GM19397 (cell line): ENCODE results near the gene ZBTB20.
A peak's percentile ranks its signal among the peaks of the same experiment; 100 is the strongest.

Source experiments
- ATAC-seq: cut with Tn5 transposase; IDR thresholded peaks from one replicate; pipeline ENCODE4 v1.9.1; 2021; ENCODE audit warnings: mild to moderate bottlenecking, moderate library complexity; ENCODE audit not compliant: unreplicated experiment

ZBTB20 gene

DNA sequence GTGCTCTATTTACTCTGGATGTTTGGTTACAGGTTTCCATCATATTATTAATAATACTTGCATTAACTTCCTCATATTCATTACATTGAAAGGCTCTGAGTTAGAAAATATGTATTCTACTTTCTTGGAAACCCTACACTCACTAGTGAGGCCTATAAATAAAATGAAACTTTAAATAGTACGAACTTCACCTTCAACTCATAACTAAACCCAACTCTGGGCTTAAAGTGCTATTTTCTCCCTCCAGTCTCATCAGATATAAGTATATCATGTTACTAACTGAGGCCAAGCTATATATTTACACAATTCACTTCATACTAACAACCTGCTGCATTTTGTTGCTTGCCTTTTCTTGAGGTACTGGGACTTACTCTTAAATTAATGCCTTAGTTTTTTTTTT, 546.5 kb downstream of the ZBTB20 start:
- no peak for ATAC-seq

DNA sequence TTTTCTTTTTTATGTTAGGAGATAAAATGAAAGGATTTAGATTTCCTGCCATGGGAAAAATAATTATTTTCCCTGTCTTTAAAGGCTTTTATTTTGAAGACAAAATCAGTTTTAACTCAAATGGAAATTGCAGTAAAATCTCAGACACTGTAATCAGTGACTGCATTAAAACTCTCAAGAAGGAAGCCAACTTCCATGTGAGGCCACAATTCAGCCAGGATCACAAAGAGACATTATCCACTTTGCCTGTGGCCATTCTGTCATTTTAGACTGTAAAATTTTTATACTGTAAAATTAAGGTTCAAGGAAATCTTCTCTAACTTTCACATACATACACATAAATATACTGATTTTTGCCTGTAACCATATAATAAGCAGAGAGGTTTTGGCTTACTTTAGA, 549.2 kb downstream of the ZBTB20 start:
- ATAC-seq: no peak

DNA sequence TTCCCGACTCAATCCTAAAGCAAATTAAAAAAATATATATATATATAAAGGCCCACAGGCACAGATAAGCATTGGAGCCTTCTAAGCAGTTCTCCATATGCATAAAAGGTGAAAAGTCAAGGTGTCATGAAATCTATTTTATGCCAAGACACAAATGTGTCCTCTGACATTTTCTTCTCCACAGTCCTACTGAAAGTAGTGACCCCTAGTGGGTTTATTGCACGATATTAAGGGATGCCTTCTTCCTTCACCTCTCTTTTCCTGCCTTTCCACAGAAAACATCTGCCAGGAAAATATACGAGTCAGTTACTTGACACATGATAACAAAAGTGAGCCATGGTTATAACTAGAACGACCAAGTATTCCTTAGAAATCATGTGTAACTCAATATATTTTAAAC, 550.1 kb downstream of the ZBTB20 start:
- ATAC-seq: no peak

DNA sequence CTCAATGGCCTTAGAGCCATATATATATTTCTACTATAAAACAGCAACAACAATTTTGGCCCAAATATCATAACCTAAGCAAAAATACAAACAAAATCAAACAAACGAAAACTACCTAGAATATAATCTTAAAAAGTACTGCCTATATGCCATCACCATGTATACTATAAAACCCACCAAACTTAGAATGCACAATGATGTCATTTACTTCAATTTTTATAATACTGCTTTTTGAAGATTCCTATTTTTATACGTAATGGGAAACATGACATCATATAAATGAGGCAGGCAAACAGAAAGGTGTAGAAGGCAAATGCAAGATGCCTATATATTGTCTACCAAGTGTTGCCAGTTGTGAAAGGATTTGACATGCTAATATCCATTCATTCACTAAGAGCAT, 550.9 kb downstream of the ZBTB20 start:
- no peak for ATAC-seq

DNA sequence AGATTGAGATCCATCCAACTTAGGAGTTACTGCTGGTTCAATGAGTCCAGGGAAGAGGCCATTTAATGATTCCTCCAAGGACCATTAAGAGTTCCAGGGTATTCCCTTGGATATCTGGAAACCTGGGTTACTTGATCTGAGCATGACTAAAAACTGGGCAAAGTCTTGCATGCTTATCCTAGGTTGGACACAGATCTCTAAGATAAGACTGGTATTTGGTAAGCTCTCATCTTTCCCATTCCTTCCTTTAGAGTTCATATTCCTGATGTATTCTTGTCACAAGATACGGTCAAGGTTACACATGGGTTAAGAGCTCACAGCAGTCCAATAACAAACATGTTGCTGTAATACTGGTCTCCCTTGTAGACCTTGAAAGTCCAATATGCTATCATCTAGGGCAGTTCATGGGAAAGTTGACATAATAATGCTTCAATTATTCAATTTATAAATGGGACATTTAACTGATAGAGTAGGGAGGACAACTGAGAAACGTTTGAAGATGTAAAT, 551.5 kb downstream of the ZBTB20 start:
- ATAC-seq: no peak

DNA sequence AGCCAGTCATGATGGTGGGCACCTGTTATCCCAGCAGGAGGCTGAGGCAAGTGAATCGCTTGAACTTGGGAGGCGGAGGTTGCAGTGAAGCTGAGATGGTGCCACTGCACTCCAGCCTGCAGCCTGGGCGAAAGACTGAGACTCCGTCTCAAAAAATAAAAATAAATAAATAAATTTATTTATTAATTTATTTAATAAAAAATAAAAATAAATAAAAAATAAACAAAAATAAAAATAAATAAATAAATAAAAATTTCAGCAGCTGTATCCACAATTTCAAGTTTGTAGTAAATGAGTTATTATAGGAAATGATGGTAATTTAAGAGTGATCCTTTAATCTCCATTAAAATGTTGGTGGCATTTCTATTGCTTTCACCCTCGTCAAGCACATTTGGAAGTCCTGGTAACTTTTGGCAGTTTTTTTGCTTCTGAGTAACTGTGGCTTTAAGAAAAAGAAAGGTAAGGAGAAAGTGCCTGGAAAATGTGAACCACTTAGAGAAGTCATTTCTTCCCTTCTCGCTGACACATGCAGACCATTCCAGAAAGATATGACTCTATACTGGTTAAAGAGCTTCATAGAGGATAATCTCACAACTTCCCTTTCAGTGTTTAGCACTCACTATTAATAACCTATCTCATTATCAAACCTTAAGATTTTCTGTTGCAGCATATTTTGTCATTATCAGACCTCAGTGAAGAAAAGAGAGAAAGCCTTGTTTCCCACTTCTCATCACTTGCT, 556.6 kb downstream of the ZBTB20 start:
- no peak for ATAC-seq

DNA sequence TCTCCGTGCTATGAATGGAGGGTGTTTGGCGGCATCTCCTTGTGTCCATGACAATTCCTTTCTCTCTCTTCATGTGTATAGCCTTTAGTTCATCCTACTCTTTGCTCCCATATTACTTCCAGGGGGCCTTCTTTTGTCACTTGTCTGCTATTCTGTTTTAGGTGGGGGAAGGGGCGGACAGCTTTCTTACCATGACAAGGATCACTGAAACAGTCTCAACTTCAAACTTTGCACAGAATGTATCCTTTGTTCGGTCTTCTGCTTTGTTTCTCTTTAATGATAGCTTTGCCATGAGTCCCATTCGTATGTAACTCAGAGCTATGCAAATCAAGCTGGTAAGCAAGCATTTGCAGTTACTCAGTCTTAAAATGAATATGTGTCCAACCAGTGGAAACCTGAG, 559.1 kb downstream of the ZBTB20 start:
- no peak for ATAC-seq

DNA sequence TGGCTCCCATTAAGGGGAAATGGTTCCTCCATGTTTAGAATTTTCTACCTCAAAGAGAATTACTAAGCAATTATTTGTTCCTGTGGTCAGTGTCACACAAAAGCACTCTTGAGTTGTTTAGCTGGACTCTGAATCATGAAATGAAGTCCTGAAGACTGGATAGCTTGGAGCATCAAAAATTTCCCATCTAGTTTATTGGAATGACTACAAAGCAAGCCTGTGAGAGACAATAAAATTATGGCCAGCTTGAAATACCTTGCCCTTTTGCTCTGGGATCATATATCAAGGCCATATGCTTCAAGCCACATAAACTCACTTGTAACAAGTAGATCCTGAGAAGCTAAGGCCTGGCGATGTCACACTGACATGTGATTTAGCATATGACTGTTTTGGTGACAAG, 561.0 kb downstream of the ZBTB20 start:
- no peak for ATAC-seq

DNA sequence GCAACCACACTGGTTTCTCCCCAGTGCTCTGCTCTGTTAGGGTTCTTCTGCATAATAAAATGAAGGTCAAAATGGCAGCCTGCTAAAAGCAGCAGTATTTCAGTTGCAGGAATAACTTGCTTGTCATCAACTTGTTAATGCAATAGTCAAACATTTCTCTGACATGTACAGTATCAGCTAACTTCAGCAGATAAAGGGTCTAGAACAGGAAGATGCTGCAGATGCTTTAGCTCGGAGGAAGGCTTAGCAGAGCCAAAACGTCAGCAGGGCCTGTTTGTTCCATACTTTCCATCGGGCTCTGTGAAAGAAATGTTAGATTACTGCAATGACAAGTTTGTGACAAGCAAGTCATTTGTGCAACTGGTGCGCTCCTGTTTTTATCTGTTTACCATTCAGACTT, 561.4 kb downstream of the ZBTB20 start:
- ATAC-seq: no peak

DNA sequence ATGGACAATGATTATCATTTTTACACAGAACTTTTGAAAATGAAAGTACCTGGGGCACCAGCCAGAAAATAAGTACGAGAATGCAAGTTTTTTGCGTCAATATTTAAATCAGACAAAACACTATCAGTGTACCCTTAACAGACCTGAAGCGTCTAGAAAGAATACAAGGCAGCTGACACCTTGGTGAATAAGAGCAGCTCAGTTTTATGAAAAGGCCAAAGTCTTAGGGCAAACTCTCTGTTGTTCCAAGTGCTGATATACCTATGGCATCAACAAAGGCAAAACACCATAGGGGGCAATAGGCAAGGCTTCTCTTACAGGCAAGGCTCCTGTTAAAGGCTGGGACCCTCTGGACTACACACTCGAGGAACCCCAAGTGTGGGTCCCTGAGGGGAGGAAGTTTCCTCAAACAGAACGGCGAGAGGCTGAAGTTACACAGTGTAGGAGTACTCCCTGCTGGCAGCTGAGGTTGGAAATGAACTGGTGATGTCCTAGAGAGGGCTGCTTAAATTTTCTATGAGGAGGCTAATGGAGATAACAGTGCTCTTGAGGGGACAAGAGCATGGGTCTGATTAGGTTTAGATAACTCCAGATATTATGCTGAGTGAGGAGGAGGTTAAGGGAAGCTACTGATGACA, 562.2 kb downstream of the ZBTB20 start:
- ATAC-seq: no peak

DNA sequence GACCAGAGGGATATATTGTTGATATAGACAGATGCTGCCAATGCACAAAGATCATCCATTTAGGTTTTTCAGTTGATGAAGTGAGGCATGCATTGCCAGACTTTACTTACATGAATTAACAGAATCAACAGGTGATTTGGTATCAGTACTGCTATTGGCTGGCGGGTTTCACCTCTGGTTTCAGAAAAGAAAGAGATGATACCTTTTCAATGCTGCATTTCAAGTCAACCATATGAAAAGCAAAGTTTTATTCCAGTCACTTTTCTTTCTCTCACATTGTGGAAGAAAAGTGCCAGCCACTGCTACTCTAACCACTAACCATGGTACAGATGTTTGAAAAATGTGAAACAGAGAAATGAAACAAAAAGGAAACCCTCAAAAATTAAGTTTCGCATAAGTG, 564.2 kb downstream of the ZBTB20 start:
- peak; percentile 82 for ATAC-seq

DNA sequence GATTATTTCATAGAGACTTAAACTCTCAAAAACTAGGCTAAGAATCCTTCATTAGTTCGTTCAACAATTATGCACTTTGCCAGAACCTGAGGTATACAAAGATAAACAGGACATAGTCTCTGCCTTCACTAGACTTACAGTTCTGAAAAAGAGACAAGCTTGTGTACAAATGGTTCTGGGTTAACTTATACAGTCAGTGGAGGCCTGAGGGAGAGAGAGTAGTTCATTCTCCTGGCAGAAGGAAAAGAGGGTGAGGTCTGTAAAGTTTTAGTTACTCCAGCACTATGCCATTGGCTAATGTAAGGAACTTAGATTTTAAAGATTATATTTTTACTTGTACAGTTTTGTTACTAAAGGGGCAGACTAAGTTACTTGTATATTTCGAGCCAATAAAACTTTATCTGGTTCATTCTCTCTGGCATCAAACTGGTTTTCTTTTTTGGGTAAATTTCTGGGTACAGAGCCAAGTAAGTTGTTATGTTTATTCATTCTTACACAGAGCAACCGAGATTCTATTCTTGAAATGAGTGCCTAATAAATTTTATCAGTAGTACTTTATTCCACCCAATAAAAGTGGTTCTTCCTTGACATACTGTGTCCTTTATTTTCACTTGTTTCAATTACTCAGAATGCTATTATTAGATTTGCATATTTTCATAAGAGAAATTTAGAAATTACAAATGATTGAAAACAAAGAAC, 574.6 kb downstream of the ZBTB20 start:
- no peak for ATAC-seq

DNA sequence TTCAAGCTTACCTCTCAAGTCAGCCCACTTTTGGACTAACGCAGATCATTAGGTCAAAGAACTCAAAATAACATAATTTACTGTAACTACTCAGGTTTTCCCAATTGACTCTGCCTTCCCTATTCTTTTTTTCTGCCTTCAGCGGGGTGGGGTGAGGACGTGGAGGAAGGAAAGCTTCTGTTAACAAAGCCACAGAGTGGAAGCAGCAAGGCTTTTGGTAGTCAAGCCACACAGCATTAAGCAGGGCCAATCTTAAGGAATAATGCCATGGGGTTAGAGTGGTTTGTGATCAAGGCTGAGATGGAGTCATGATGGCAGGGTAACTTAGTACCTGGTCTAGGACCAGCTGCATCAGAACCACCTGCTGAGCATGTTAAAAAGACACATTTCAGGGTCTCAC, 575.7 kb downstream of the ZBTB20 start:
- ATAC-seq: no peak

DNA sequence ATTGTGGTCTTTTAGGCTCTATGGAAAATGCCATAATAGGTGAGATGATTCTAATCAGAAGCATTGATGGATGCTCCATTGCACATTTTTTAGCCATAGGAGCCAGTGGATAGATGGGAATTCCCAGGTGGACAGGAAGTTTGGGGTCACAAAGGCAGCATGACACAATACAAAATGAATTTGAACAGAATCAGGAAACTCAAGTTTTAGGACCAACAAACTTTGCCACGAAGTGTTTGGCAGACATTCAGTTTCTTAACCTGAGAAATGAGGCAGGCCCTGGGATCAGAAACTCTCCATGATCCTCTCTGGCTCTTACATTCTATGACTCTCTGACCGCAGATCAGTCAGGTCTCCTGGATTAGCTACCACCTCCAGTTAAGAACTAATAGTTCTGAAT, 577.9 kb downstream of the ZBTB20 start:
- no peak for ATAC-seq

DNA sequence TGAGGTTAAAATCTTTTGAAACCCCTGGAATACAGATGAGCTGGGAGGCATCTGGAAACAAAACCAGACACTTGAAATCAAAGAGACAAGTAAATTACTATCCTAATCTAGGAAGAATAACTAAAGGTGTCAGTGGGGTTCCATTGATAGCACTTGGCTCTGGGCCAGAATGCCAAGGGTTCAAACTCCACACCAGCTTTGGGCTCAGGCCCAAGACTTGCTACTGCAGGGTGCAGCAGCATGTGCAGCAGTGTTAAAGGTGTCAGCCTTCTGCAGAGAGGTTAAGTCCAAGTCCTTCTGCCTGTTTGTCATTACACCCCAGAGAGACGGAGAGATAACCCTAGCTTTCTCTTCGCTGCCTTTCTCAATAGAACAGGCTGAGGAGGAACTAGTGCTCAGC, 579.3 kb downstream of the ZBTB20 start:
- ATAC-seq: no peak

DNA sequence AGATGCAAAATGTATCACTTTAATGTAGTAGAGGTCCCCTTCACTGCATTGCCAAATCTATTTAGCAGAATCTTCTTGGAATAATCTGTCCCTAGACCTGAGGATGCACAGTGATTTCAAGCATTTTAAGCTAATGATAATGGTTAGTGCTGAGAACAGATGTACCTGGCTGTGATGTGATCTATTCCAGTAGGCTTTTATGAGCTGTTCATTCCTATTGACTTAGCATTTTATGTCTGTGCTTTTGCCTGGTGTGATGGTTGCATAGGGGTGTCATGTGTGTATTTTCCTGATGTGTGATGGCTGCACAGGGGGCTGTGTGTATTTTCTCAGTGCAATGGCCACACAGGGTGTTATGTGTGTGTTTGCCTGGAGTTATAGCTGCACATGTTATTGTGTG, 580.3 kb downstream of the ZBTB20 start:
- no peak for ATAC-seq

DNA sequence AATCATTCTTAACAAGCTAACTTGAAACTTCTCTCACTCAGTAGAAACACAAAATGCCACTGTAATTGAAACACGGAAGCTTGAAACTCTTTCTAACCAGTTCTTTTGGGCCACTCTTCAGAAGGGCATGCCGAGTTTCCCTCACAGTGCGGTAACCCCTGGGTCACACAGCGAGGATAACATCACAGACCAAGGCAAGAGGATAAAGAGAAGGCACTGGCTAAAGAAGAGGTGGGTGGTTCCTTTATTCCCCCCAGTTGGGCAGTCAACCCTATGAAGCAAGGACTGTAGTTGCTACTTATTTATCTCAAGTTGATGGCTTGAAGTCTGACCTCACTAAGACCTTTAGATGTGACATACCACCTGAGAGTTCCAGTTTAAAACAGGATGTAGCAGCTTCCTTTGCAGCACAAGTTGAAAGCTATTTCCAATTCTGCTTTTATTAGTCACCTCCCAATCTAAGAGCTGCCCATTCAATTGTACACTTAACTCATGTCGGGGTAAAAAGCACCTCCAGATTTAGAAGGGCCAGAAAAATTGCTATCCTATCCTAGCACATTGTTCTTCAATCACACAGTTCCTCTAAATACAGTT, 580.8 kb downstream of the ZBTB20 start:
- ATAC-seq: no peak

DNA sequence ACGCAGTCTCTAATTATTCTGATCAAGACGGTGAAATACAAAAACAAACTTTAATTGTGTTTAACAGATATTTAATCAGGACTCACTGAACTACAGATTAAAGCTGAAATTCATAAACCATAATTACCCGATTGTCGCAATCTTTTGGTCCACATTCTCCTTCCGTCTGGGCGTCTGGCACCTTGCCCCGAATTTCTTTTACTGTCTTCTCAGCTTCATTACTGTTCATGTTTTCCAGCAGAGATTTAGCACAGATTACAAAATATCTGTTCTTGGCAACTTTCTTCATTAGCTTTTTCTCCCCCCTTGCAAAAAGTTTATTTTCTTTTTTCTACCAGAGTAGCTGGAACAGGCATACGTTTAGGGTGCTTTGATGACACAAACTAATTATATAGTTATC, 581.9 kb downstream of the ZBTB20 start:
- ATAC-seq: no peak

DNA sequence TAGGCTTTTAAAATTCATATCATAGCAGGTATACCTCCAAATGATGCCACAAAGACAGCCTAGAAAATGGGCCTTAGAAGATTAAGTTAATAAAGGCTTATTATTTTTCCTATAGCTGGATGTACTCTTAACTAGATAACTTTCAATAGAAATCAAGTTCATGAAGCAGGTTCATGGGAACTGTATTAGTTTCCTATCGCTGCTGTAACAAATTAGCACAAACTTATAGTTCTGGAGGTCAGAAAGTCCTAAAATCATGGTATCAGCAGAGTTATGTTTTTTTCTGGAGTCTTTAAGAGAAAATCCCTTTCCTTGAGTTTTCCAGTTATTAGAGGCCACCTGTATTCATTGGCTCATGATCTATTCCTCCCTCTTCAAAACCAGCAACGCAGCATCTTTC, 583.4 kb downstream of the ZBTB20 start:
- ATAC-seq: no peak

DNA sequence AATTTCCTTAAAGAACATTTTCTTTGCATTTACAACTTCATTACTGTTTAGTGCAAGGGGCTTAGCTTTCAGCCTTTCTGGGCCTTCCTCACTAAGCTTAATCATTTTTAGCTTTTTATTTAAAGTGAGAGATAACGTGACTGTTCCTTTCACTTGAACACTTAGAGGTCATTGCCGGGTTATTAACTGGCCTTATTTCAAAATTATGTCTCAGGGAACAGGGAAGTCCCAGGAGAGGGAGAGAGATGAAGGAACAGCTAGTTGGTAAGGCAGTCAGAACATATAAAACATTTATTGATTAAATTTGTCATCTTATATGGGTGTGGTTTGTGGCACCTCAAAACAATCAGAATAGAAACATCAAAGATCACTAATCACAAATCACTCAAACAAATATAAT, 584.5 kb downstream of the ZBTB20 start:
- no peak for ATAC-seq

DNA sequence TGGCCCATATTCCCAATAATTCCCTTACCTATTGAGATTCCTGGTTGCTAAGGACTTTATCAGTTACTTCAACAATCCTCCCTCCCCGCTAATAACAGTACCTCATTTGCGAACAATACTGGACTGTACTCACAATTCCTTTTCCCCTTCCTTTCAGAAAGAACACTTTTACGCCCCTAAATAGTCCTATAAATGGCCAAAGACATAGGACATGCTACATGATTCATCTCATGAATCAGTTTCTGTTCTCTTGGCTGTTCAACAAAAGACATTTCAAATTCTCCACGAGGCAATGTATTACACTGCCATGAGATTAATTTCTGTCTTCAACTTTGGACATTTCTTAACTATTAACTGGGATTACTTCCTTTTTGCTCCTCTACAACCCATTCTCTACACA, 588.8 kb downstream of the ZBTB20 start:
- no peak for ATAC-seq

DNA sequence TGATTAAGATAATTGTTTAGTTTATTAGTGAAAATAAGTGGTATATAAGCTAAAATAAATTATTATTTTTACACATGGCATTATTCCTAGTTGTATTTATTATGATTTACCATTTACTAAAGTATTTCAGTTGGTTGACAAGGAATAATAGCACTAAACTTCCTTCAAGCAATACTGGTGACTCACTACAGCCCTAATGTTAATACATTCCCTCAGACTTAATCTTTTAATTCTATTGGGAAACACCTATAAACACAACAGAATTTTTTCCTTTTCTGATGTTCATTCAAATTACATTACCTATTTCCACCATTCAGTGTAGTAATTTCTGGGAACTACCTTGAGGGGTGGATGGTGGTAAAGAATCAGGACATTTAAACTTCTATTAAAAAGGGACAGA, 589.3 kb downstream of the ZBTB20 start:
- no peak for ATAC-seq
